CD4-positive, alpha-beta T cell treated with Interferon gamma for 1 hour (primary cell): ENCODE measurements around the gene PKNOX2.

Experiments used
- DNase-seq: peaks from one replicate; pipeline ENCODE4 v3.0.0-alpha.2; 2020

Gene PKNOX2

GRCh38 chr11:125174057-125174456, 9.5 kb downstream of the PKNOX2 start:
- DNase-seq: no peak

- DNase-seq: no peak
These were observed 10.1 kb downstream of the PKNOX2 start for GRCh38 chr11:125174686-125175085.

- DNase-seq: no peak
These were observed 10.6 kb downstream of the PKNOX2 start for GRCh38 chr11:125175166-125175565.

- no peak for DNase-seq
These were observed 11.5 kb downstream of the PKNOX2 start for GRCh38 chr11:125175896-125176575.

GRCh38 chr11:125176866-125177265, 12.3 kb downstream of the PKNOX2 start:
- DNase-seq: no peak

- no peak for DNase-seq
These were observed 13.0 kb downstream of the PKNOX2 start for GRCh38 chr11:125177543-125177942.

GRCh38 chr11:125179346-125179745, 14.8 kb downstream of the PKNOX2 start:
- no peak for DNase-seq

GRCh38 chr11:125179895-125180294, 15.3 kb downstream of the PKNOX2 start:
- DNase-seq: no peak

GRCh38 chr11:125180413-125181305, 16.1 kb downstream of the PKNOX2 start:
- no peak for DNase-seq

- DNase-seq: no peak
These were observed 18.0 kb downstream of the PKNOX2 start for GRCh38 chr11:125182573-125182972.

GRCh38 chr11:125183641-125184040, 19.1 kb downstream of the PKNOX2 start:
- no peak for DNase-seq

GRCh38 chr11:125188021-125188420, 23.5 kb downstream of the PKNOX2 start:
- DNase-seq: no peak

GRCh38 chr11:125190566-125190965, 26.0 kb downstream of the PKNOX2 start:
- DNase-seq: no peak

GRCh38 chr11:125192183-125192582, 27.6 kb downstream of the PKNOX2 start:
- no peak for DNase-seq

GRCh38 chr11:125192717-125193415, 28.3 kb downstream of the PKNOX2 start:
- no peak for DNase-seq

GRCh38 chr11:125193416-125193726, 28.8 kb downstream of the PKNOX2 start:
- no peak for DNase-seq

GRCh38 chr11:125193841-125194240, 29.3 kb downstream of the PKNOX2 start:
- DNase-seq: no peak

- no peak for DNase-seq
These were observed 35.4 kb downstream of the PKNOX2 start for GRCh38 chr11:125199915-125200314.

GRCh38 chr11:125200441-125200840, 35.9 kb downstream of the PKNOX2 start:
- no peak for DNase-seq

- DNase-seq: no peak
These were observed 37.1 kb downstream of the PKNOX2 start for GRCh38 chr11:125201525-125202141.

GRCh38 chr11:125202362-125202880, 37.9 kb downstream of the PKNOX2 start:
- DNase-seq: no peak

- no peak for DNase-seq
These were observed 38.4 kb downstream of the PKNOX2 start for GRCh38 chr11:125202977-125203376.

- no peak for DNase-seq
These were observed 43.4 kb downstream of the PKNOX2 start for GRCh38 chr11:125207866-125208425.
